ENCODE data around the gene IFITM10.

Gene IFITM10

DNA sequence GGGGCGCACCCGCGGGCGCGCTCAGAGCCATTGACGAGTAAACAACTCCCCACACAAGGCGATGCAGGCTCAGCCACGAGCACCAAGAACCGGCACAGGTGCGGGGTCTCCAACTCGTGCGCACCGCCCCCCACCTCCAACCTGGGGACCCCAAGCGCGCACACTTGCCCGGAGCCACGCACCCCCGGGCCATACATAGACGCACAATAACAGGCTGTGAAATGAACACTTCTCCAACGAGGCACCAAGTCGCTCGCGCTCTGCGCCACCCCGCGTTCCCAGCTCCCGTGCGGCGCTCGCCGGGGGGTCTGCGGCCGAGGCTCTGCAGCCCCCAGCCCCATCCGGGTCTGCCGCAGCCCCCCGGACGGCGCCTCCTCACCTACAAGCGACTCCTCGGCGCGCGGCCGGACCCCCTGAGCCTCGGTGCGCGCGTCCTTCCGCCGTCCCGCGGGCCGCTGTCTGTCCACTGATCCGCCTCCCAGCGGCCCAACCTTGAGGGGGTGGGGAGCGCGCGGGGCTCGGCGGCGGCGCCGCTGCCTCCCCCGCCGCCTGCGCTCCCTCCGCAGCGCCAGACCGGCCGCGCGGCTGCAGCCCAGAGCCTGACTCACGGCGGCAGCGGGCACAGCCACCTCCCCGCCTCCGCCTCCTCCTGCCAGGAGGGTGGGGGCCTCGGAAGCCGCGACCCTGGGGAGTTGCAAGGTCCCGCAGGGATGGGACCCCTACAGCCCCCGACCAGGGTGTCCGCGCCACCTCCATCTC, 1.6 kb downstream of the IFITM10 start:
- no peak for DNase-seq (ENCODE audit: low read depth)
- TF ChIP-seq, protein P1, sequence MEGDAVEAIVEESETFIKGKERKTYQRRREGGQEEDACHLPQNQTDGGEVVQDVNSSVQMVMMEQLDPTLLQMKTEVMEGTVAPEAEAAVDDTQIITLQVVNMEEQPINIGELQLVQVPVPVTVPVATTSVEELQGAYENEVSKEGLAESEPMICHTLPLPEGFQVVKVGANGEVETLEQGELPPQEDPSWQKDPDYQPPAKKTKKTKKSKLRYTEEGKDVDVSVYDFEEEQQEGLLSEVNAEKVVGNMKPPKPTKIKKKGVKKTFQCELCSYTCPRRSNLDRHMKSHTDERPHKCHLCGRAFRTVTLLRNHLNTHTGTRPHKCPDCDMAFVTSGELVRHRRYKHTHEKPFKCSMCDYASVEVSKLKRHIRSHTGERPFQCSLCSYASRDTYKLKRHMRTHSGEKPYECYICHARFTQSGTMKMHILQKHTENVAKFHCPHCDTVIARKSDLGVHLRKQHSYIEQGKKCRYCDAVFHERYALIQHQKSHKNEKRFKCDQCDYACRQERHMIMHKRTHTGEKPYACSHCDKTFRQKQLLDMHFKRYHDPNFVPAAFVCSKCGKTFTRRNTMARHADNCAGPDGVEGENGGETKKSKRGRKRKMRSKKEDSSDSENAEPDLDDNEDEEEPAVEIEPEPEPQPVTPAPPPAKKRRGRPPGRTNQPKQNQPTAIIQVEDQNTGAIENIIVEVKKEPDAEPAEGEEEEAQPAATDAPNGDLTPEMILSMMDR (IDR thresholded peaks at IDR 0.05; ENCODE audit: insufficient read depth, low read depth, low read length, missing control alignments), result no peak
- H3K4me3 ChIP-seq (ENCODE audit: low read depth, low read length), result no peak overlapping the region

DNA sequence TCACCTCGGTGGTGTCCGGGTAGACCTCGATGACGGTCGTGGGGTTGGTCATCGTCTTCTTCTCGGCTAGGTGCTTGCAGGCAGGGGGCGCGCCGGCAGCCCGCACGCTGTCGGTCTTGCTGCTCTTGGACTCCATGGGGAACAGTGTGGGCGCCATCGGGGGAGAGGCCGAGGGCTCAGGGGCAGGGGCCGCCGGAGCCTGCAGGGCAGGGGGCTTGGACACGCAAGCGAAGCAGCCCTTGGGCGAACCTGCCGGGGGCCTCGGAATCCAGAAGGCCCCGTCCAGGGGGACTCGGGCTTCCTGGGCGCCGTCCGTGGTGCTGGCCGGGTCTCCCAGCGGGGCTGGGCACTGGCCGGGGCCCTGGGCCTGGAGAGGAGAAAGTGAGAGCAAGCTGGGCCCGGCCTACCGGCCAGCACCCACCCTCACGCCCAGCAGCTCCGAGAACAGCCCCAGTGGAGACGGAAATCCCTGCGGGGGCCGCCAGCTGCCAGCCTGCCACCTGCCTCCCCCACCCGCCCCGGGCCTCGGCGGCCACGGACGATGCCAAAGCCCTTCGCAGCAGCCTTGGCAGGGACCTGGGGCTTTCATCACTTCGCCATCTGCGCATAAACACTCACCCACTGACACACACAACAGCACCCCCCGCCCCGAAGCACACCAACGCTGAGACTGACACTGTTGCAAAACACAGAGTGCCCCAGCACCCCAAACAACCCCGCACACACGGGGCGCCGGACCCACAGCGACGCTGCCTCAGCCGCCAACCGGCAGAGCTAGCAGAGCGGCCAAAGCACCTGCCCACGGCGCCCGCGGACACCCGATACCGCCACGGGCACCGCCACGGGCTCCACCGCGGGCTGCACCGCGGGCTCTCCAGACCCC, 2.4 kb downstream of the IFITM10 start:
- H3K4me3 ChIP-seq (ENCODE audit: low read depth, low read length), result no peak overlapping the region
- DNase-seq (ENCODE audit: low read depth), result no peak
- TF ChIP-seq, protein P1 (IDR thresholded peaks at IDR 0.05; ENCODE audit: insufficient read depth, low read depth, low read length, missing control alignments), result no peak

DNA sequence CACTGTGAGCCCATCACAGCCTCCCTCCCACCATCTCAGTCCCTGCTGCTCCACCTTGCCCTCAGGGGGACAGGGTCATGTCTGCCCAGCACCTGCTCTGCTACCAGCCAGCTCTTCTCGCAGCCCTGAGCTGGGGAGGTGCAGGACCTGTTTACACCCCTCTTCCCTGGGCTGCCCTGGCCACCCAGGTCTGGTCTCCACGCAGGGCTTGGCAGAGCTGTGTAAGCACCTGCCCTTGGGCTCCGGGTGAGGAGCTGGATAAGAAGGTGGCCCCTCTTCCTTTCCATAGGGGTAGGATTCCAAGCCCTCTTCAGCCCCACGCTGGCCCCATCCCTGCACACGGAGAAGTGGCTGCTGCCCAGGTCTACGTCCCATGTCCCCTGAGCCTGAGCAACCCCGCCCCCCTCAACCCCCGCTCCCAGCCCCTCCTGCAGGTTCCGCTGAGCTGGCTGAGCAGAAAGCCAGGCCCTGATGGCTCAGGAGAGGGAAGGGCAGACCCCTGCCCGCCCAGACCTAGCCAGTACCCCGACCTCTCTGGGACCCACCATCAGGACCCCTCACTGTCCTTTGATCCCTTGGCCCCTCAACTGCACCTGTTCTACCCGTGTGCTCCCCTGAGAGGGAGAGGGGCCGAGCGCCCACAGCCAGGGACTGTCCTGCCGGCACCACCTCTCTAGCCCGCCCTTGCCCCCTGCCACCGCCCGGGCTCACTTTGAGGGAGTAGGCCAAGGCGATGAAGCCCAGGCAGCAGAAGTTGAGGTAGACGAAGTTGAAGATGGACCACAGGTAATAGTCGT, 3.2 kb downstream of the IFITM10 start:
- DNase-seq (ENCODE audit: low read depth), result no peak
- TF ChIP-seq, protein P1 (IDR thresholded peaks at IDR 0.05; ENCODE audit: insufficient read depth, low read depth, low read length, missing control alignments), result no peak

DNA sequence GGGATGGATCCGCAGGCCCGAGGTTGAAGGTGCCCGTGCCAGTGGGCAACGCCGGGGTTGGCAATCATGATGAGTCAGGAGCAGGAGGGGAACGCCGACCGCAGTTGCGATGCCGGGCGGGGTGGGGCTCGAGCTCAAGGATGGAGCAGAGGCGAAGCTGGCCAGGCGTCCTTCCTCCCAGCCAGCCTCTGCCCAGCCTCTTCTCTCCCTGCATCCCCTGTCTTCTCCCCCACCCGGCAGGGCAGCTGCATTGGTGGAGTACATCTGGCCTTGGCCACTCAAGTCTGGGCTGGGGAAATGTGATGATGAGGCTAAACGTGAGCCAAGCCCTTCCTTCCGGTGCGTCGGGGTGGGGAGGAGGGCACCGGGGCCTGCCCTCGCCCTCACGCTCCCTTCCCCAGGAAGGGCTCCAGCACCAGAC, 3.9 kb downstream of the IFITM10 start:
- H3K4me3 ChIP-seq (ENCODE audit: low read depth, low read length), result no peak overlapping the region
- no peak for DNase-seq (ENCODE audit: low read depth)
- TF ChIP-seq, protein P1 (IDR thresholded peaks at IDR 0.05; ENCODE audit: insufficient read depth, low read depth, low read length, missing control alignments), result no peak

More for the DNA sequence above, 3.2 kb downstream of the IFITM10 start:
- no peak overlapping the region for H3K4me3 ChIP-seq (ENCODE audit: low read depth, low read length)

DNA sequence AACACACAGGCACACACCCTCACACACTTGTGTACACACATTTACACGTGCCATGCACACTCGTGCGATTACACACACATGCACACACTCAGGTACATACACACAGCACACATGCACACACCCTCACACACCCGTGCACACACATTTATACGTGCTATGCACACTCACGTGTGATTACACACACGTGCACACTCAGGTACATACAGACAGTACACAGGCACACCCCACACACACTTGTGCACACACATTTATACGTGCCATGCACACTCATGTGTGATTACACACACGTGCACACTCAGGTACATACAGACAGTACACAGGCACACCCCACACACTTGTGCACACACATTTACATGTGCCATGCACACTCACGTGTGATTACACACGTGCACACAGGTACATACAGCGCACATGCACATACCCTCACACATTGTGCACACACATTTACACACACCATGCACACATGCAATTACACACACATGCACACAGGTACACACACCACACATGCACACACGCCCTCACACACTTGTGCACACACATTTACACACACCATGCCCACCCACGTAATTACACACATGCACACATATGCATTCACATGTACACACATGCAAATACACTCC, 4.6 kb downstream of the IFITM10 start:
- no peak overlapping the region for H3K4me3 ChIP-seq (ENCODE audit: low read depth, low read length)
- TF ChIP-seq, protein P1 (IDR thresholded peaks at IDR 0.05; ENCODE audit: insufficient read depth, low read depth, low read length, missing control alignments), result no peak
- DNase-seq (ENCODE audit: low read depth), result no peak
